Right atrium auricular region (tissue), 2 donors: ENCODE measurements around the gene SPCS3. TPM values are rescaled to one million over a fixed set of nuclear protein-coding genes. Genes with fewer than 3 reads are reported as not detected.
"Not testable (repeated sequence)": the region's sequence is repeated elsewhere in the genome, so short reads cannot be mapped to it uniquely, and the experiment has no call there.

Source experiments
- DNase-seq: peaks from one replicate; pipeline ENCODE4 v3.0.0-alpha.2; 2019; ENCODE audit warnings: low spot score
- H3K27ac ChIP-seq, 2 donors: fragments of 200-600 bp; sonication (generic); 1 replicate in 1 of 2; 2 replicates in 1 of 2; pipeline ENCODE4 v1.5.1; 2016 to 2019
- H3K27me3 ChIP-seq, 2 donors: fragments of 200-600 bp; sonication (generic); one replicate each; pipeline versions ENCODE4 v1.5.1 to v1.6.0; 2017 to 2019
- H3K36me3 ChIP-seq: fragments of 200-600 bp; sonication (generic); one replicate; pipeline ENCODE4 v1.5.1; 2016
- H3K4me1 ChIP-seq, 2 donors: fragments of 200-600 bp; sonication (generic); one replicate each; pipeline versions ENCODE4 v1.5.1 to v1.6.0; 2017 to 2019
- H3K4me3 ChIP-seq, 2 donors: fragments of 200-600 bp; sonication (generic); 1 replicate in 1 of 2; 2 replicates in 1 of 2; pipeline ENCODE4 v1.5.1; 2017 to 2019; ENCODE audit warnings: mild to moderate bottlenecking in 1 of 2, moderate library complexity in 1 of 2
- H3K9me3 ChIP-seq, 2 donors: fragments of 200-600 bp; sonication (generic); one replicate each; pipeline ENCODE4 v1.5.1; 2019
- CTCF ChIP-seq, 2 donors: fragments of 200-600 bp; sonication (generic); IDR thresholded peaks; one replicate each; pipeline ENCODE4 v1.5.1; 2019; ENCODE audit warnings: antibody characterized with exemption in 2 of 2
- total RNA-seq, 2 donors: library from RNA; depleted of rRNA; stranded (reverse); fragments of >200 nt; gene quantifications; one replicate each; pipeline ENCODE4 v1.1.0, GENCODE V29; 2016

SPCS3 gene
- total RNA-seq, 2 donors from 2014 or later, result 45.7 to 55.0 TPM

GRCh38 chr4:176289561-176289960 lies 30.2 kb upstream of the SPCS3 start:
- no peaks in the 10 kb centered on the region for H3K9me3 ChIP-seq
- H3K4me3 ChIP-seq, result no peak overlapping the region
- TF ChIP-seq CTCF (IDR thresholded peaks at IDR 0.05), result no peak
- no peak for DNase-seq
- H3K36me3 ChIP-seq, result no peaks in the 10 kb centered on the region
- no peaks in the 10 kb centered on the region for H3K4me1 ChIP-seq
- H3K27ac ChIP-seq, result no peak overlapping the region
- H3K27me3 ChIP-seq, result no peaks in the 10 kb centered on the region

DNA sequence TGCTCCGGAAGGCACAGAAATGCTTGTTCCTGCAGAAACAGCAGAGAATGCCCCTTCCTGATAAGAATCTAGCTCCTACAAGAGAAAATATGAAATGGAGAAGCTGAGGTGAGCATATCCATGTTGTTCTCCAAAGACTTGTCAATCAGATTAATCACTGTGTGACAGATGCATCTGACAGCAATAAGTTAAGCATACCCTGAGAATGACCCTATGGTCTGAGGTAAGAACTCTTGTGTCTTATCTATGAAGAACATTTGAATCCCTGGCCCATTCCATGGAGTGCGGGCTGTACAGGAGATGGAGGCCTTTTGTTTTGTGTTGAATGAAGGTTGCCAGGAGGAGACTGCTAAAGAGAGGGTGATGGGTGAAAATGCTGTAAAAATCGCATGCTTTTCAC lies 29.2 kb upstream of the SPCS3 start:
- Histone ChIP-seq H3K27me3 (no peaks in the 10 kb centered on the region), H3K4me3 (no peak overlapping the region), H3K27ac (no peak overlapping the region), H3K4me1 (no peaks in the 10 kb centered on the region), H3K36me3 (no peaks in the 10 kb centered on the region), H3K9me3 (no peaks in the 10 kb centered on the region)
- TF ChIP-seq CTCF (IDR thresholded peaks at IDR 0.05), result no peak
- DNase-seq, result no peak

GRCh38 chr4:176291748-176292147 lies 28.0 kb upstream of the SPCS3 start:
- Histone ChIP-seq H3K27ac (no peak overlapping the region), H3K9me3 (no peaks in the 10 kb centered on the region), H3K36me3 (no peaks in the 10 kb centered on the region), H3K4me1 (no peaks in the 10 kb centered on the region), H3K27me3 (no peaks in the 10 kb centered on the region), H3K4me3 (no peak overlapping the region)
- no peak for TF ChIP-seq CTCF (IDR thresholded peaks at IDR 0.05)
- no peak for DNase-seq

- DNase-seq, result no peak
- no peaks in the 10 kb centered on the region for H3K4me1 ChIP-seq
- no peaks in the 10 kb centered on the region for H3K27me3 ChIP-seq
- no peaks in the 10 kb centered on the region for H3K36me3 ChIP-seq
- no peak overlapping the region for H3K27ac ChIP-seq
- TF ChIP-seq CTCF (IDR thresholded peaks at IDR 0.05), result no peak
- H3K9me3 ChIP-seq, result no peaks in the 10 kb centered on the region
- no peak overlapping the region for H3K4me3 ChIP-seq
These were observed 26.8 kb upstream of the SPCS3 start for GRCh38 chr4:176292920-176293319.

DNA sequence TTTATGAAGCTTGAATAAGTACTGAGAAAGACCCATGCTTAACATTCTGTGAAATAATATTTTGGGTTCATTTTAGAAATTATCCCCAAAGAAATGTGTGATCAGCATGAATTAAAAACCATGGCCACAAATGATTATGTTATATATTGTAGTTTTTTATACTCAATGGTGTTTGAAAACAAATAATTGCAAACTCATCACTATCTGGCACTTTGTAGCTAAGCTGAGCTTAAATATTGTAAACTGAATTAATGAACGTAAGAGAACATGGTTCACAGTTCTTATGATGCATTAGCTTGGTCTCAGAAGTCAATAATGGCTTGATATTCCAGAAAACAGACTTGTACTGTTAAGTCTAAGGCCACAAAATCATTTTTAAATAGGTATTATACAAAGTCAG lies 26.1 kb upstream of the SPCS3 start:
- DNase-seq, result no peak
- H3K4me1 ChIP-seq, result no peaks in the 10 kb centered on the region

DNA sequence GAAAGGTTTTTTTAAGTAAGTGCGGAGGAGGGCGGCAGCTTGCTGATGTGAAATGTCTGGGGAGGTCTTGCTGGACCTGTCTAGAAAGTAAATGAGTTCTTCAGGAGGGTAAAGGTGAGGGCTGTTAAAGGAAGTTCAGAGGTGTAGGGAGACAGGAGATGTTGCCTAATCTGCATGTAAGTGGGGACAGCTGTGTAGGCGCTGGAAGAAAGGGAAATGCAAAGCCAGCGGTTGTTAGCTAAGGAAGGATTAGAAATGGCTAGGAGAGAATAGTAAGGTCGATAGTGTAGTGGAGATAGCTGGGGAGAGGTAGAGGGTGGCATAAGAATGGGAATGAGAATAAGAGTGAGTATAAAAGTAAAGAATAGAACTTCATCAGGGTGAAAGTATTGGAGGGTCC lies 23.9 kb upstream of the SPCS3 start:
- not testable (repeated sequence) for H3K27ac ChIP-seq, DNase-seq, H3K4me3 ChIP-seq, H3K27me3 ChIP-seq, H3K9me3 ChIP-seq, H3K4me1 ChIP-seq, H3K36me3 ChIP-seq

More for the DNA sequence above, 26.1 kb upstream of the SPCS3 start:
- Histone ChIP-seq H3K36me3 (no peaks in the 10 kb centered on the region), H3K4me3 (no peak overlapping the region), H3K27me3 (no peaks in the 10 kb centered on the region), H3K9me3 (no peaks in the 10 kb centered on the region), H3K27ac (no peak overlapping the region)
- TF ChIP-seq CTCF (IDR thresholded peaks at IDR 0.05), result no peak
